ENCODE measurements around the gene HES5.

The HES5 gene

DNA sequence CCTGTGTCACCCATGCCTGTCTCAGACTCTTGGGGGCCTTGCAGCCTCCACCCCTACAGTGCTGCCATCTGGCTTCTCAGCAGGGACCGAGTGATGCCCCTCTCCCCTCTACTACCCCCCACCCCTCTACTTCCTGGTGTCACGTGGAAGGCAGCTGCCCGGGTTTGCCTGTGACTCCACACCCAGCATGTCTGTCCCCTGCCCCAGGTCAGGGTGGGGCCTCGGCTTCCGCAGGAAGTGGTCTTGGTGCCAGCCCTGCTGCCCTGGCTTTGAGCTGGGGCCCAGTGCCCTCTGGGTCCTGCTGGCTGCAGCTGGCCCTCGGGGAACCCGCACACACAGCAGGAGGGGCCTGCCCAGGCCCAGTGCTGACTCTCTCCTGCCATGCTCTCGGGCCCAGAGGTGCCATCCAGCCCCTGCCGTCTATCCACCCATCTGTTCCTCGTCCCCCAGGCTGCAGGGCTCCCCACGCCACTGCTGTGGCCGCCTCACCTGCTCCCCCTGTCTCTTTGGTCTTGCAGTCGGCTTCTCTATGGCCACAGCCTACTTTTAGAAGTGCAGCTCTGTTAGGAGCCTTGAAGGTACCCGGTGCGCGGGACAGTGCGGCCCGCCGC lies 30.0 kb downstream of the HES5 start:
- Mint-ChIP-seq H3K9me3 (ENCODE audit: low read depth) (no peaks in the 10 kb centered on the region), H3K27ac (no peak overlapping the region), H3K27me3 (no peaks in the 10 kb centered on the region), H3K36me3 (no peaks in the 10 kb centered on the region), H3K4me1 (ENCODE audit: low read depth) (peaks cover 16% of the 10 kb centered on the region), H3K4me3 (no peak overlapping the region)

DNA sequence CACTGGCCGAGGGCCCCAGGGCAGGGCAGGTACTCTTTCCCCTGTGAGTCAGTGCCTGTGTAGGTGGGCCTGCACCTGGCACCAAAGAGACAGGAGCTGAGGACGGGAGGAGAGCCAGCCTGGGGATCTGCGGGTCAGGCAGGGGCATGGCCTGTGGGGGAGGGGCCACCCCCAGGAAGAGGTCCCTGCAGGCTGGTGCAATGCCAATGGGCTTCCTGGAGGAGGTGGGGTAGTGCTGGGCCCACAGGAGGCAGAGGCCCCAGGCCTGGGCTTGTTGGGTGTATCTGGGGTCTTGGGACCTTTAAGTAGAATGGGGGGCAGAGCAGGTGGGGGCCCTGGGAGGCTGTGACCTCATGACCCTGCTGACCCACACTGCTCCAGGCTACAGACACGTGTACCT lies 30.8 kb downstream of the HES5 start:
- H3K9me3 Mint-ChIP-seq (ENCODE audit: low read depth): no peaks in the 10 kb centered on the region
- H3K36me3 Mint-ChIP-seq: no peaks in the 10 kb centered on the region
- H3K27ac Mint-ChIP-seq: no peak overlapping the region
- no peaks in the 10 kb centered on the region for H3K27me3 Mint-ChIP-seq
- no peak overlapping the region for H3K4me3 Mint-ChIP-seq
- peaks cover 18% of the 10 kb centered on the region for H3K4me1 Mint-ChIP-seq (ENCODE audit: low read depth)

DNA sequence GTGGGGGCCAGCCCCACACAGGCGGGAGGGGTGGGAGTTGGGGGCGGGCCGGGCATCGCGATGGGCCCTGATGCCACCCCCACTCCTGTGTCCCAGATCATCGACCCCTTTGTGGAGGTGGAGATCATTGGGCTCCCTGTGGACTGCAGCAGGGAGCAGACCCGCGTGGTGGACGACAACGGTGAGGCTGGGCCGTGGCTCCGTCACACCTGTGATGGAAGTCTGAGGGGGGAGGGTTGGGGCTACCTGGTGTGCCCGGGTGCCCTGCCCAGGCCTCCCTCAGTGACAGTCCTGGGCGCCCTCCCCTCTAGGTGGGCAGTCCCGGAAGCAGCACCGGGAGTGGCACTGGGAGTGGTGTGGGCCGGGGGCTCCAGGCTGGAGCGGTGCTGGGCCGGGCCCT lies 31.4 kb downstream of the HES5 start:
- H3K36me3 Mint-ChIP-seq: no peaks in the 10 kb centered on the region
- no peaks in the 10 kb centered on the region for H3K9me3 Mint-ChIP-seq (ENCODE audit: low read depth)
- no peak overlapping the region for H3K27ac Mint-ChIP-seq
- no peaks in the 10 kb centered on the region for H3K27me3 Mint-ChIP-seq
- no peak overlapping the region for H3K4me3 Mint-ChIP-seq
- peaks cover 24% of the 10 kb centered on the region for H3K4me1 Mint-ChIP-seq (ENCODE audit: low read depth)

DNA sequence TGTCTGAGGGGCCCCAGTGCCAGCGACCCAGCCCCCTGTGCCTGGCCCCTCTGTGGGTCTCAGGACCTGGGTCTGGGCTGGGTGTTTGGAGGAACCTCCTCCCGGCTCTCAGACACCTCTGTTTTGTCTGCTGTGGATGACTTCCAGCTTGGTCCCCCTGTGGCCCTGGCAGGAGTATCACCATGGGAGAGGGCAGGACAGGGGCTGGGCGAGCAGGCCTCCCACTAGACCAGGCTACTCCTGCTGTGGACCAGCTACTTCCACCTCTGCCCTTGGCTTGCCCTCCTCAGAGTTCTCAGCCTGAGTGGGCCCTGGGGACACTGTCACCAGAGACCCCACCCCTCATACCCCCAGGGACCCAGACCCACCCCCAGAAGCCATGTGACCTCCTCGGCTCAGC lies 32.2 kb downstream of the HES5 start:
- H3K27ac Mint-ChIP-seq: no peak overlapping the region
- H3K36me3 Mint-ChIP-seq: no peaks in the 10 kb centered on the region
- peaks cover 32% of the 10 kb centered on the region for H3K4me1 Mint-ChIP-seq (ENCODE audit: low read depth)
- H3K4me3 Mint-ChIP-seq: no peak overlapping the region
- H3K27me3 Mint-ChIP-seq: no peaks in the 10 kb centered on the region
- H3K9me3 Mint-ChIP-seq (ENCODE audit: low read depth): no peaks in the 10 kb centered on the region

DNA sequence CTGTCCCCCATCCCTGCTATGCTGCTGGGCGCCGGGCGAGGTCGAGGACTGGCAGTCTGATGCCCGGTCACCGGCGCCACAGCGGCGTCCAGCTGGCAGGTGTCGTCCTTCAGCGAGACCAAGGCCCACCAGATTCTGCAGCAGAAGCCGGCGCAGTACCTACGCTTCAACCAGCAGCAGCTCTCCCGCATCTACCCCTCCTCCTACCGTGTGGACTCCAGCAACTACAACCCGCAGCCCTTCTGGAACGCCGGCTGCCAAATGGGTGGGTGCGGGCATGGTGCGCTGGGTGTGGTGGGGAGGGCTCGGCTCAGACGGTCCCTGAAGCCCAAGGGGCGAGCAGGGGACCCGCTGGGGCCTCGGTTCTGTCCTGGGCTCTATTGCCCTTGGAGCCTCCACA lies 33.3 kb downstream of the HES5 start:
- H3K4me3 Mint-ChIP-seq: no peak overlapping the region
- no peak overlapping the region for H3K27ac Mint-ChIP-seq
- H3K9me3 Mint-ChIP-seq (ENCODE audit: low read depth): no peaks in the 10 kb centered on the region
- no peaks in the 10 kb centered on the region for H3K36me3 Mint-ChIP-seq
- H3K4me1 Mint-ChIP-seq (ENCODE audit: low read depth): peaks cover 32% of the 10 kb centered on the region
- H3K27me3 Mint-ChIP-seq: no peaks in the 10 kb centered on the region

DNA sequence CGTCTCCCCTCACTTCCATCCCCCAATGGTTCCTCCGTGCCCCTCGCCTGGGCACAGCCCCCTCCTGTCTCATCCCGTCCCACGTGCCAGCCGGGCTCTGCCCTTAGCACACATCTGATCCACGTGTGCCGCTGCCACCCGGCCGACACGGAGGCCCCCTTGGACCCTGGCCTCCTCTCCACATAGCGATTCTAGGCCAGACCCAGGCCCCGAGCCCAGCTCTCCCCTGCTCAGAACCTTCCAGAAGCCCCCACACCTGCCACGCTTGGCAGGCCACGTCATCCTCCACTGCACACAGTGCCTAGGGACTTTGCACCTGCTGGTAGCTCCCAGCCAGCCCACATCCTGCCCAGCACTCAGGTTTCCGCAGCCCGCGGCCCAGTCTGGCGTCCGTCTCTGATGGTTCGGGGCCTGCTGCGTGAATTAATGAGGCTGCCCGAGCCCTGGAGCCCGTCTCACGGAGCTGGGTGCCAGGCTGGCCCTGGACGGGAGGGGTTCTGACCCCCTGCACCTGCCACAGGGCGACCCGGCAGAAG lies 33.9 kb downstream of the HES5 start:
- H3K4me3 Mint-ChIP-seq: no peak overlapping the region
- H3K27me3 Mint-ChIP-seq: no peaks in the 10 kb centered on the region
- H3K4me1 Mint-ChIP-seq (ENCODE audit: low read depth): peaks cover 32% of the 10 kb centered on the region
- no peaks in the 10 kb centered on the region for H3K9me3 Mint-ChIP-seq (ENCODE audit: low read depth)
- no peaks in the 10 kb centered on the region for H3K36me3 Mint-ChIP-seq
- H3K27ac Mint-ChIP-seq: no peak overlapping the region

DNA sequence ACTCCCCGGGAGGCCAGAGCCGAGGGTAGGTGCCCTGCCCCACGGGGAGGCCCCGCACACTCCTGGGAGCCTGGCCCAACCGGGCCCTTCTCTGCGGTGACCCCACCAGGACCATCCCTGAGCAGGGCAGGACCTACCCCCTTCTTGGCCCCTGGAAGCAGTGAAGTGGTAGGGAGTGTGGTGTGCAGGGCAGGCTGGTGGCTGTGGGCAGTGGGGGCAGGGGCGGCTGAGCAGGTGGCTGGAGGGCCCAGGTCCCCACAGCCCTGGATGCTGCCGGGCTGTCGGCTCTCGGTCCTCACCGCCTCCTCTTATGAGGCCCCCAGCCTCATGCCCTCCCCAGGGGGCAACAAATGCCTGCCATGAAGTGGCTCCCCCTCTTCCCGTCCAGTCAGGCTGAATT lies 34.5 kb downstream of the HES5 start:
- H3K9me3 Mint-ChIP-seq (ENCODE audit: low read depth): no peaks in the 10 kb centered on the region
- no peak overlapping the region for H3K4me3 Mint-ChIP-seq
- H3K27ac Mint-ChIP-seq: no peak overlapping the region
- peaks cover 30% of the 10 kb centered on the region for H3K4me1 Mint-ChIP-seq (ENCODE audit: low read depth)
- H3K27me3 Mint-ChIP-seq: no peaks in the 10 kb centered on the region
- H3K36me3 Mint-ChIP-seq: no peaks in the 10 kb centered on the region

DNA sequence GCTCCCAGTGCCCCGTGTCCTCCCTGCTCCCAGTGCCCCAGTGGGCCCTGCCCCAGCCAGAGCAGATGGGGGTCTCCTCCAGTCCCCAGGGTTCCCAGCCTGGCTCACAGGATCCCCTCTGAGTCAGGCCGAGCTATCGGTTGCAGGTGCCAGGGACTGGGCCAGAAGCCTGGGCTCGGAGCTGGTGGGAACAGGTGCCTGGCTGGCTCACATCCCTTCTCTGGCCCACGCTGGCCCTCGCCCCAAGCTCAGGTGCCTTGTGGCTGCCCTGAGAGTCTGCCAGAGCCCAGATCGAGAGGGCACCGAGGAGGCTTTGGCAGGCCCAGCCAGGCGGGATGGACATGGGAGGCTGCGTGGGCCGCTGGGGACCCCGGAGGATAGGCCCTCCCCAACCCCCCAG lies 35.0 kb downstream of the HES5 start:
- H3K4me1 Mint-ChIP-seq (ENCODE audit: low read depth): peaks cover 25% of the 10 kb centered on the region
- no peaks in the 10 kb centered on the region for H3K9me3 Mint-ChIP-seq (ENCODE audit: low read depth)
- H3K4me3 Mint-ChIP-seq: no peak overlapping the region
- no peak overlapping the region for H3K27ac Mint-ChIP-seq
- no peaks in the 10 kb centered on the region for H3K36me3 Mint-ChIP-seq
- H3K27me3 Mint-ChIP-seq: no peaks in the 10 kb centered on the region

DNA sequence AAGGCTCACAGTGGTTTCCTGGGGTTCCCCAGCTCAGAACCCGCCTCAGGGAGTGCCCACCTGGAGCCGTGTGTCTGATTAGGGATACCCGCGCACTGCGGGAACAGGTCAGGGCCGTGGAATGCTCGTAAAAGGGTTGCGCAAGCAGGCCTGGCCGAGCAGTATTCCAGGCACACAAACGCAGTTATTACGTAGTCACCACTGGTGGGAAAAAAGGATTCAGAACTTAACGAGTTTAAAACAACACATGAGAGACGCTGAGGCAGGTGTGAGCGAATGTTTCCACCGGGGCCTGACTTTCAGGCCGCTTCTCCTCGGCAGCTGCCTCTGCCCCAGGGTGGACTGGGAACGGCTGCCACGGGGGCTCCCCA lies 35.8 kb downstream of the HES5 start:
- H3K4me1 Mint-ChIP-seq (ENCODE audit: low read depth): peaks cover 22% of the 10 kb centered on the region
- H3K9me3 Mint-ChIP-seq (ENCODE audit: low read depth): no peaks in the 10 kb centered on the region
- no peak overlapping the region for H3K27ac Mint-ChIP-seq
- H3K4me3 Mint-ChIP-seq: peak overlapping the region; percentile 30
- no peaks in the 10 kb centered on the region for H3K36me3 Mint-ChIP-seq
- H3K27me3 Mint-ChIP-seq: no peaks in the 10 kb centered on the region

DNA sequence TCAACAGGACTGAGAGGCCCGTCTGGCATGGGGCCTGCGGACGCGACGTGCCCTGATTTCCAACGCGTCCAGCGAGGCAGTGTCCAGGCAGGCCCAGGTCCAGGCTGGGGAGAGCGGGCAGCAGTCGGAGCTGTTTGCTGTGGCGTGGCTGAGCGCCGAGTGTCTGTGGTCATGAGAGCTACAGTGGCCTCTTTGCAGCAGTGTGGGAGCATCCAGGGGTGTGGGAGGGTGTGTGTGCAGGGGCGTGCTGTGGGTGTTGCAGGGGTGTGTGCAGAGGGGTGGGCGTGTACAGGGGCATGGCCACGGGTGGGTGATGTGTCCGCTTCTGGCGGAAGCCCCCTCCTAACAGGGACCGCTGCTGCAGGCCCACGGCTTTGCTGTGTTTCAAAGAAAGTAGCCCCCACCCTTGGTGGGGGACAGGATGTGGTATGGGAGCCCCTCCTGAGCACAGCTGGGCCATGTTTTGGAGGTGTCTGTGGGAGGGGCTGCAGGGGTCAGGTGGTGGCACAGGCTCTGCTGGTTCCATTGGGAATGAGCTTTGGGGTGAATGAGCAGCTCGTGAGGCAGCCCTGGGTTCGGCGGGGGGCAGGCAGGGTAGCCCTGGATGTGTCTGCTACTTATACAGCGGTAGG lies 36.3 kb downstream of the HES5 start:
- Mint-ChIP-seq H3K4me3 (peak overlapping the region; percentile 30), H3K27me3 (no peaks in the 10 kb centered on the region), H3K27ac (no peak overlapping the region), H3K36me3 (peaks cover 3% of the 10 kb centered on the region), H3K4me1 (ENCODE audit: low read depth) (peaks cover 22% of the 10 kb centered on the region), H3K9me3 (ENCODE audit: low read depth) (no peaks in the 10 kb centered on the region)

DNA sequence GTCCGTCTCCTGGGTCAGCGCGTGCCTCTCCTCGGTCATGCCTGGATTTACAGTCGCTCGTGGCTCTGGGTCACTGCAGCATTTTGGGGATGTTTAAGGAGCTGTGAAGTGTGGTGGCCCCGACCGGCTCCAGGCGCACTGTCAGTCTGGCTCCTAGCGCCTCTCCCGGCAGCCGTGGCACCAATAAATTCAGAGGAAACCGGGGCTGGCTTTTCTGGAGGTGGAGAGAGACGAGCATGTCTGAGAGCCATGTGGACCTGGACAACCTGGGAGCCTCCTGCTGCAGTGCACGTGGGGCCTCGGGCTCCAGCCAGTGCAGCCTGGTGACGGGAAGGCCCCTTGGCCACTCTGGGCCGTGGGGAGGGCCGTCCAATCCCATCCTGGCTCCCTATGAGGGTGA lies 36.8 kb downstream of the HES5 start:
- H3K27me3 Mint-ChIP-seq: no peaks in the 10 kb centered on the region
- H3K4me3 Mint-ChIP-seq: no peak overlapping the region
- no peak overlapping the region for H3K27ac Mint-ChIP-seq
- no peaks in the 10 kb centered on the region for H3K9me3 Mint-ChIP-seq (ENCODE audit: low read depth)
- peaks cover 22% of the 10 kb centered on the region for H3K4me1 Mint-ChIP-seq (ENCODE audit: low read depth)
- peaks cover 5% of the 10 kb centered on the region for H3K36me3 Mint-ChIP-seq

DNA sequence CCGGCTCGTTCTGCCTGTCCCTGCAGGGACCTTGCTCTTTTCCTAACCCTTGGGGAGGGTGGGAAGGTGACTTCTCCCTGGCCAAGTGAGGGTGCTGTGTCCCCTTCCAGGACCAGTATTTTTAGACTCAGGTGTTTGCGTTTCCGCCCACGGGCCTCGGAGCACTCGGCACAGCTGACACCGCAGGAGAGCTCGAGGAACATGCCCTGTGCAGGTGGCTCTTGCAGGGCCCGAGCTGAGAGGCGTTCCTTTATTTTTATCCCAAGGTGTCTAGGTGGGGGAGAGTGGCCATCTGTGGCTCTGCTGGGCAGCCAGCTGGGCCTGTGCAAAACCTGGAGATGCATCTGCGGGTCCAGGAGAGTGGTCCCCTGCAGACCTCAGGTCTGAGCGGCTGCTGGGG lies 38.0 kb downstream of the HES5 start:
- Mint-ChIP-seq H3K27ac (no peak overlapping the region), H3K36me3 (peaks cover 7% of the 10 kb centered on the region), H3K9me3 (ENCODE audit: low read depth) (no peaks in the 10 kb centered on the region), H3K4me1 (ENCODE audit: low read depth) (peaks cover 20% of the 10 kb centered on the region), H3K4me3 (no peak overlapping the region), H3K27me3 (no peaks in the 10 kb centered on the region)

DNA sequence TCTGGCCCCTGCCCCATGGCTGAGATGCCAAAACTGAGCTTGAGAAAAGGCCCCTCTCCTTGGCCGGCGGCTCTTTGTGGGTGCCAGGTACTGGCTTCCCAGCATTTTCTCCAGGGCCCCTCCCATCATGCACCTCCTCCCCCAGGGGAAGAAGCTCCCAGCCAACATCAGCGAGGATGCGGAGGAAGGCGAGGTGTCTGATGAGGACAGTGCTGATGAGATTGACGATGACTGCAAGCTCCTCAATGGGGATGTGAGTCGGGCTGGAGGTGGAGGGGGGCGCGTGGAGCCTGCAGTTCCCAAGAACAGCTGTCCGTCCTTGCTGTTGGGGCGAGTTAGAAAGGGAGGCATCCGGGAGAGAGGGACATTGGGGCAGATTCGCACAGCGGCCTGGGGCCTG lies 40.4 kb downstream of the HES5 start:
- Mint-ChIP-seq H3K27ac (no peak overlapping the region), H3K36me3 (peaks cover 7% of the 10 kb centered on the region), H3K4me1 (ENCODE audit: low read depth) (peaks cover 15% of the 10 kb centered on the region)

DNA sequence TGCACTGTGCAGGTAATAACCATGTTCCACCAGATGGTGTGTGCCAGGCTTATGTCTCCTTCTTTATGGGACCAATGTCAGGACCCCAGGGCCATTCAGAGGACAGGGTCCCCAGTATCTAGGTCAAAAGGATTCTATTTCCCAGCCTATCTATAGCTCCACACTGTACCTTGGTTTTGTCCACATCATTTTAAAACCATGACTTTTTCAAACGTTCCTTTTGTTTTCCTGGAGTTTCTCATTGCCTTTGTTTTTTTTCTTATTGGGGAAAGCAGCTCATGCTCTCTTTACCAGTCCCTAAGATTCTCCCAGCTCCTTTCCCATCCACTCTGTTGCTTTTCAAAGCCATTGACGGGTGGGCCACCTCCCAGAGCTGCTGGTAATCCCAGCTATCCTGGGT lies 41.4 kb downstream of the HES5 start:
- no peaks in the 10 kb centered on the region for H3K27me3 Mint-ChIP-seq
- no peak overlapping the region for H3K27ac Mint-ChIP-seq
- no peak overlapping the region for H3K4me3 Mint-ChIP-seq
- peaks cover 9% of the 10 kb centered on the region for H3K36me3 Mint-ChIP-seq
- H3K4me1 Mint-ChIP-seq (ENCODE audit: low read depth): peaks cover 8% of the 10 kb centered on the region
- H3K9me3 Mint-ChIP-seq (ENCODE audit: low read depth): no peaks in the 10 kb centered on the region

More for the DNA sequence above, 40.4 kb downstream of the HES5 start:
- Mint-ChIP-seq H3K27me3 (no peaks in the 10 kb centered on the region), H3K9me3 (ENCODE audit: low read depth) (no peaks in the 10 kb centered on the region), H3K4me3 (no peak overlapping the region)

DNA sequence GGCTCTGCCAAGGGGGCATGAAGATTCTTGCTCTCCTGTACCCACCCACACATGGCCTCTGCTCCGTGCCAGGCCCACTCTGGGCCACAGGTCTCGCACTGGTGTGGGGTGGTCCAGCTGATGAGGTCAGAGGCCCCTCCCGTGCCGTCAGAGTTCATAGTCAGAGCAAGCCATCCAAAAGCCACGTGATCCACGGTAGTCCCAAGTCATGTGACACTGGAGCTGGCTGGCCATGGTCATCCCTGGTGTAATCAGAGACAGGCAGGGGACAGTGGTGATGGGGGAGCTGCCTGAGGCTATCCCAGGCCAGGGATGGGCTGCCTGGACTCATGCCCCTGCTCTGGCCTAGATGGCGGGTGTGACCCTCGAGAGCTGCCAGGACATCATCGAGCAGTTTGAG lies 43.5 kb downstream of the HES5 start:
- no peaks in the 10 kb centered on the region for H3K9me3 Mint-ChIP-seq (ENCODE audit: low read depth)
- no peaks in the 10 kb centered on the region for H3K27me3 Mint-ChIP-seq
- no peak overlapping the region for H3K27ac Mint-ChIP-seq
- H3K36me3 Mint-ChIP-seq: peaks cover 9% of the 10 kb centered on the region
- H3K4me1 Mint-ChIP-seq (ENCODE audit: low read depth): no peaks in the 10 kb centered on the region
- no peak overlapping the region for H3K4me3 Mint-ChIP-seq

DNA sequence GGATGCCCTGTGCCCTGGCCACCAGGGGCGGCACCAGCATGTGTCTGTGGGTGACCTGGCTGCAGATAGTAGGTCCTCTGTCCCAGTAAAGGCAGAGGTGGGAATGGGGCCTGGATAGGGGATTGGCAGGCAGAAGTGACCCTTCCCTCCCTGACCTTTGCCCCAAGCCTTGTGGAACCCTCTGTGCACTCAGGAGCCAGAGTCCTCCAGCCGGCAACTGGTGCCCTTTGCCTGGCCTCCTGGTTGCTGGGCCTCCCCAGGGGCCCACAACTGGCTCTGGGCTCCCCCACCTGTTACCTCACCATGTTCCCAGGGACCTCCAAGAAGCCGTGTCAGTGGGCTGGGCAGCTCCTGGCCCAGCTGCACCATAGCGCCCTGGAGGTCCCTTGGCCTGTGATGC lies 44.0 kb downstream of the HES5 start:
- Mint-ChIP-seq H3K27ac (no peak overlapping the region), H3K9me3 (ENCODE audit: low read depth) (no peaks in the 10 kb centered on the region), H3K4me3 (no peak overlapping the region), H3K36me3 (peaks cover 9% of the 10 kb centered on the region), H3K27me3 (no peaks in the 10 kb centered on the region), H3K4me1 (ENCODE audit: low read depth) (no peaks in the 10 kb centered on the region)

Measured in activated naive CD8-positive, alpha-beta T cell (primary cell).